HG02759 (cell line): ENCODE results near the gene ZNF778.

Experiments
- ATAC-seq: cut with Tn5 transposase; IDR thresholded peaks from one replicate; pipeline ENCODE4 v1.9.1; 2021; ENCODE audit warnings: mild to moderate bottlenecking, moderate library complexity; ENCODE audit not compliant: unreplicated experiment

The ZNF778 gene

DNA sequence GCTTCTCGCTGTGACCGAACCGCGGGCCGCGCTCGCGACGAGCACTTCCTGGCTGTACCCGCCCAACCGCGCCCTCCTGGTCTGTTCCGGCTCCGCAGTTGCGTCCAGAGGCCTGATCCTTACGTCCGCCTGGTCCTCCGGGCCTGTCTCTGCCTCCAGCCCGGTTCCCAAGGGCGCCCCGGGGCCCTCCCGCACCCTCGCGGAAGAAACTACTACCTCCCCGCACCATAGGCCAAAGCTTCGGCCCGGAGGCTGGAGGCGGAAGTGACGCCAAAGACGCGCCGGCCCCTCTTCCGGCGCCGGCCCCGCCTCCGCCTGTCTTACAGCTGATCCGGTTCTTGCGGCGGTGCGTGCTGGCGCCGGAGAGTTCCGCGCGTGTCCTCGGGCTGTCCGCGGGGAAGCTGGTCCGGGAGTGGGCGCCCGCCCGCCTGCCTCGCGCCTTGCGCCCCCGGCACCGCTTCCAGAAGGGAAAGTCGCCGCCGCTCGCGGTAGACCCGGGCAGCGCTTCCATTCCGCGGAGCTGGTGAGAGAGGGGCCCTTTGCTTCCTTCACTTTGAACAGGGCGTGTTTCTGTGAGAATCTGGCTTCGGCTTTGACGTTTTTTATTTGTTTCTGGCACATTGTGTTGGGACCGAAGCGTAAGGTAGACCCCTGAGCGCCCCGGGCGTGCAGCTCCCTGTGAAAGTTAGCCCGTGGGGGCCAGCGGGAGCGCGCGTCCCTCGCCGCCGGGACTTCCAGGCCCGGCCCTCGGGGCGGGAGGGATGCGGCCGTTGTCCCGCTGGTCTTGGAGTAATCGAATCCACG is at the start of gene ZNF778:
ZNF778 (plus strand) TSS at position 316 of the 804 bp plus-strand sequence. CDS start 3,425 bp downstream, outside the sequence.
- peak; percentile 91 for ATAC-seq

GRCh38 chr16:89168381-89169189 is 48.9 kb upstream of the ZNF778 start:
- no peak for ATAC-seq

DNA sequence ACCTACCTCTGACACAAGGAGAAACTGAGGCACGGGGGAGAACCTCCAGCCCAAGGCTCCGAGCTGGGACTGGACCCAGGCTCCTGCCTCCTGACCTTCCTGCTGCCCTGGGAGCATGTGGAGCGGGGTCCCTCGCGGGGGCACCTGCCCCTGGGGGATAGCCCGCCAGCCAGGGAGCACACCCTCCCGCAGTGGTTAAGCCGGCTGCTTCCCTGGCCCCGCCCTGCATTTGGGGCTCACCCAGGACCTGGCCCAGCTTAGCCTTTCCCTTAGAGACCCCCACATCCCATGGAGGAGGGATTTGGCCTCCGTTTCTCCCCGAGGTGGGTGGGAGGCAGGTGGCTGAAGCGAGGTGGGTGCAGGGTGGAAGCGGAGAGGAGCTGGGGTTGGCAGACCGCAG is 47.7 kb upstream of the ZNF778 start:
- ATAC-seq, result no peak

- ATAC-seq, result no peak
Observed at GRCh38 chr16:89170346-89171215, 46.9 kb upstream of the ZNF778 start.

- peak; percentile 83 for ATAC-seq
Observed at GRCh38 chr16:89171216-89172170, 46.0 kb upstream of the ZNF778 start, which contains the start of gene CDH15. Gene CDH15 (plus strand): TSS chr16:89171748. CDS start chr16:89171832, 84 bp downstream.

DNA sequence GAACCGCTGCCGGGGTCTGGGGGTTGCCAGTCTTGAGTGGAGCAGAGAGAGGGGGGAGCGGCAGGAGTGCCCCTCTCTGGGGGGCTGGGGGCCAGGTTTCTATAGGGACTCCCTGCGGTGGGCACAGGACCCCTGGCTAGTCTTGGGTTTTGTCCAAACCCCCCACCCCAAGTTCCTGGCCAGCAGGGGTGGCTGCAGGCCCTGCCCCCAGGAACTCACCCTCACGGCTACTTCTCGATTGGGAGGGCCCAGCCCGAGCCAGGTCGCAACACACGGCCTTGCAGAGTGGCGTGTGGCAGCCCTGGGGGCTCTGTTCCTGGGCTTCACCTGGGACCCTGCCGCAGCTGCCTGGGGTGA is 45.4 kb upstream of the ZNF778 start:
- ATAC-seq, result no peak

- ATAC-seq, result no peak
Observed at GRCh38 chr16:89172528-89173173, 44.9 kb upstream of the ZNF778 start.

DNA sequence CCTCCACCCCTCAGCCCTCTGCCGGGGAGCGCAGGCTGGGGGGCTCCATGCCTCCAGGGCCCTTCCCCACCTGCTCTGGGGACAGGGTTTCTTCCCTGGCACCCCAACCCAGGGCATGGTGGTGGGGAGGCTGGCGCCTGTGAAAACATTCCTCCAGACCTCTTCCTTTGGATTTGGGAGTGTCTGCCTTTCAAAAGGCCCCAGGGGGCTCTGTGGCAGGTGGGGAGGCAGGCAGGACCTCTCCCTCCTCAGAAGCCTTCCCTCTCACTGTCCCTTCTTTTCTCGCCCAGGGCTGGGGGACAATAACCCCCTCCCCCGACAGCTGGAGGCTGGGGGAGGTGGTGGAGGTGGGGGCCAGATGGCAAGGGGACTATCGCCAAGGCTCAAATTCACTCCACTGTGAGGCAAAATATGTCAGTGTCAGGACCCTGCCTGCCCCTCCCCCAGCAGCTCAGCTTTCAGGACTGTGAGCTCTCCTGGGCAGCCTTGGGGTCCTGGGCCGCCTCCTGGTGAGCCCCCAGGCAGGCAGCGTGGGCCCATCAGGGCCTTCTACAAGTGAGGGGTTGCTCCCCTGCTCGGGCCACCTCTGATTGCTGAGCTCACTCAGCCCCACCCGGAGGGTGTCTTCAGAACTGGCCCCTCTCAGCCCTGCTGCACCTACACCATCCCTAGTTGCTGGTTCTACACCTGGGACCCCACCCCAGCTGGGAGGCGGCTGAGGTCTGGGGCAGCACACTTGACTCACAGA is 44.2 kb upstream of the ZNF778 start:
- ATAC-seq, result no peak

- ATAC-seq, result no peak
Observed at GRCh38 chr16:89174055-89174827, 43.3 kb upstream of the ZNF778 start.

GRCh38 chr16:89174877-89175276 is 42.6 kb upstream of the ZNF778 start:
- no peak for ATAC-seq

- ATAC-seq, result no peak
Observed at GRCh38 chr16:89175280-89176146, 42.0 kb upstream of the ZNF778 start.

GRCh38 chr16:89176147-89176690 is 41.3 kb upstream of the ZNF778 start:
- ATAC-seq, result no peak

GRCh38 chr16:89176717-89177116 is 40.8 kb upstream of the ZNF778 start:
- ATAC-seq, result no peak

- no peak for ATAC-seq
Observed at GRCh38 chr16:89177501-89177900, 40.0 kb upstream of the ZNF778 start.

DNA sequence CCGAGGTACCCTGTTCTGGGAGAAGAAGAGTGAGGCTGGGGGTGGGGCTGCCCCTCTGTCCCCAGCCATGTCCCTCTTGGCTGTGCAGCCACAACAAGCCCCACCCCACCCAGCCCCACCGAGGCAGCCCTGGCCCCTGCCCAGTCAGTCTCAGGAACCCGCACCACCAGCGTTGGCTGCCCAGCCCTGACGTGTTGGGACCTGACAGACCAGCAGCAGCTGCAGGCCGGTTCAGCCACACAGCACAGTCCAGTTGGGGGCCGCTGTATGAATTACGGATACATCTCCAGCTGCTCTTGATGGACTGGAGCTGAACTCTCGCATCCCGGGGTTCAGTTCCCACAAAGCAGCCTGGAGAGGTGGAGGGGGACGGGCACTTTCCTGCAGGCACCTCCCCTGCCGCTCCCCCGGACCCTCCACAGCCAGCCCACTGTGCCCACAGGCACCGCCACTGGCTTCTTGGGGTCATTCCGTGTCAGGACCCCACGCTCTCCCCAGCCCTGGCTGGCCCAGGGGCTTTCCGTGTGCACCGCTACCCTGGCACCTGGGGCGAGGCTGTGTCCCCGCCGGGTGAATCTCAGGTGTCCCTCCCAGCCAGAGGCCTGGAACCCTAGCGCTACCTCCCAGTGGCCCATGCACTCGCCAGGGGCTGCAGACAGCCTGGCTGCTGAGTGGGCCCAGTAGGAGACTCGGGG is 38.9 kb upstream of the ZNF778 start:
- ATAC-seq, result no peak

- ATAC-seq, result no peak
Observed at GRCh38 chr16:89179148-89179484, 38.4 kb upstream of the ZNF778 start.
